Left forelimb (tissue), 1 donor: ENCODE measurements around the gene EGFR.

ENCODE experiments used
- DNase-seq: peaks from one replicate; pipeline ENCODE4 v3.0.0-alpha.2; 2018; ENCODE audit warnings: low spot score

Gene EGFR

GRCh38 chr7:55172881-55173609 is 154.2 kb downstream of the EGFR start:
- DNase-seq, result no peak

- no peak for DNase-seq
Observed at GRCh38 chr7:55173671-55174070, 154.9 kb downstream of the EGFR start.

DNA sequence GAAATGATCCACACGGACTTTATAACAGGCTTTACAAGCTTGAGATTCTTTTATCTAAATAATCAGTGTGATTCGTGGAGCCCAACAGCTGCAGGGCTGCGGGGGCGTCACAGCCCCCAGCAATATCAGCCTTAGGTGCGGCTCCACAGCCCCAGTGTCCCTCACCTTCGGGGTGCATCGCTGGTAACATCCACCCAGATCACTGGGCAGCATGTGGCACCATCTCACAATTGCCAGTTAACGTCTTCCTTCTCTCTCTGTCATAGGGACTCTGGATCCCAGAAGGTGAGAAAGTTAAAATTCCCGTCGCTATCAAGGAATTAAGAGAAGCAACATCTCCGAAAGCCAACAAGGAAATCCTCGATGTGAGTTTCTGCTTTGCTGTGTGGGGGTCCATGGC is 155.6 kb downstream of the EGFR start:
- no peak for DNase-seq

GRCh38 chr7:55174856-55175255 is 156.0 kb downstream of the EGFR start:
- DNase-seq, result no peak

DNA sequence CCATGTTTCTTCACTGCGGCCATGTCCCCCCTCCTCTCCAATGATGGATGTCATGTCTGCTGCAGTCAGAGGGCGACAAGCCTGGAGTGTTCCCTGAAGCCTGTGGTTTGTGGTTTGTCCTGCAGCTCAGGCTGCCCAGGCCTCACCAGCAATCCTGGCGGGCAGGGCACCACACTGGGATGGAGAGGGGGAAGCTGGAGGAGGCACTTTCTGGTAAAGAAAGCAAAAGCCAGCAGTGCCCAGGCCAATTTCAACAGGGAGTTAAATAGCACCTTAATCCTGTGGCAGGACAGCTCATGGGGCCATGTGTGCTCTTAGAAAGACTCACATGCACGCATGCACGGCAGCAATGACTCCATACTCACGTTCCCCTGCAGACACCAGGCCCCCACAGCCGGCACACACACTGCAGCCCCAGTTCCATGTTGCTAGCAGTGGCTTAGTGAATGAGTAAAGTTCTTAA is 158.3 kb downstream of the EGFR start:
- DNase-seq, result no peak

DNA sequence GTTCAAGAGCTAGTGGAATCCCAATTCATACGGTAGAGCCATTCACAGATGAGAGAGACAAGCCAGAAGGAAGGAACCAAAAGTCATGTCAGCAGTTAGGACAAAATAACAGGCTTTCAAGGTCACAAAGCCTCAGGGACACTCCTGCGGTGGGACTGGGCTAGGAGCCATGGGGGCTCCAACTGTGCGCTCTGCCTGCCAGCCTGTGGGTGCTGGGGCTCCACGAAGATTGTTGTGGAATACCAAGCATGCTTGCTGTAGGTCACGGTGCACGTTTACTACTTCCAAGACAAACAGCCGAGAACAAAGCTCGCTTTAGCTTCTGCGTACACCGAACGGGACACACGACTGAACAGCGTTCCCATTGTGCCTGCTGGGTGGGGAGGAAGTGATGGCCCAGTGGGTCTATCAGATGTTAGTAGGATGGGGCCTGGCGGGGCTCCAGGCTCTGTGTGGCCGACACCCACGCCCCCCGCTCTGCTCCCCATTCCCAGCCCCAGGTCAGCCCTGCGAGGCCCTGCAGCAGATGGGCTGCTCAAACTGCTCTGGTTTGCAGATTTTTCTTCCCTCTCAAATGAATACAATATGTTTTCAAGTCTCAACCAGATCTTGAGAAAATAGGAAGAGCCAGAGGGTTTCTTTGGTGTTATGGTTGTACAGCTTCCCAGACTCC is 158.9 kb downstream of the EGFR start:
- DNase-seq, result no peak

DNA sequence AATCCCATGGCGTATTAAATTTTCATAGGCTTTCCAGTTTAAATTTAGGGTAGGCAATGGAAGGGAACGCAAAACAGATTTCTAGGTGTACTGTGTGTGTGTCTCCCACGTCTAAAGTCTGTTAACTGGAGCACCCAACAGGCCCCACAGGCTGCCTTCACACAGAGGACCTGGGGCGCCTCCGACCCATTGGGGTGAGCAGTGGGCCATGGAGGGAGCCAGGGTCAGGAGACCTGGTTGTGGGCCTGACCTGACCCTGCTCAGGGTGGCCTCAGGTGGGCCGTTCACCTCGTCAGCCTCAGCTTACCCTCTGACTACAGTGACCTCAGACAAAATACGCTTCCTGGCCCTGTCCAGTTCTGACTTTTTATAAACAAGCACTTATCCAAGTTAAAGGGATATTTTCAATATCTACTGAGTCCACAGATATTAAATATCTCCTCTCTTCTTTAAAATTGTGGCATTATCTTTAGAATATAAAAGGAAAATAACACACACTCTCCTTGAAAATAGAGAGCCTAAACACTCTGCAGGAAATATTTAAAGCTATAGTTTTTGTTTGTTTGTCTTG is 159.6 kb downstream of the EGFR start:
- no peak for DNase-seq

DNA sequence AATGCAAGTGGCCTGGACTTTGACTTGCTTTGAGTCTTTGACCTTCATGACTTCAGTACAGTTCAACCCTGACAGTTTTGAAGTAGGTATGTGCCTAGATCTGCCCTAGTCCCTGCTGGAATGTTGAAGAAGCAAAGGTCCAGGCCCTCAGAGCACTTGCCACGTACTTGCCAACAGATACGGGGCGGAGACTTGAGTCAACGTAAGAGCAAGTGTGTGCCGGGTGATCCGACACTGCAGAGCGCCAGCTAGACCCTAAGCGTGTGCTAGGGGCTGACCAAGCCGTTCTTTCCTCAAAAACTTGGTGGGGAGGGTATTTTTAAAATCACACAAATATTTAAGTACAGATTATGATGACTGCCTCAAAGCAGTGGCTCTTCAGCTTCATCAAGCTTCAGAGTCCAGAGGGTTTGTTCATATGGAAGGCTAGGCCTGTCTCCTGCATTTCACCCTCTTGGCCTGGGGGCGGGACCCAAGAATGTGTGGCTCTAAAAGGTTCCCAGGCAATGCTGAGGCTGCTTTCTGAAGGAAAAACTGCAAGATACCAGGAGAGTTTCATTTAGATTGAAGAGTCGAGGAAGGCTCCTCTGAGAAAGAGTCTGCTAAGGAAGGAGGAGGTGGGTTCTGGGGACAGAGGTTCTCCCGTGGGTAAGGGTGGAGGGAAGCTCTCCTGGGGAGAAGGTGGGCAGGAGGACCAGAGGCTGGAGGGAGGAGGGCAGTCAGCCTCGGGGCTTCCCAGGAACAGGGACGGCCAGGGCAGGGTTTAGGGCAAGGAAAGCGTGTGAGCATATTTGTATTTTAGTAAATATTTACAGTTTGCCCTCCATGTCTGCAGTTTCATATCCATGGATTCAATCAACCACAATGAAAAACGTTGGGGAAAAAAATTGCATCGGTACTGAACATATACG is 160.3 kb downstream of the EGFR start:
- no peak for DNase-seq

DNA sequence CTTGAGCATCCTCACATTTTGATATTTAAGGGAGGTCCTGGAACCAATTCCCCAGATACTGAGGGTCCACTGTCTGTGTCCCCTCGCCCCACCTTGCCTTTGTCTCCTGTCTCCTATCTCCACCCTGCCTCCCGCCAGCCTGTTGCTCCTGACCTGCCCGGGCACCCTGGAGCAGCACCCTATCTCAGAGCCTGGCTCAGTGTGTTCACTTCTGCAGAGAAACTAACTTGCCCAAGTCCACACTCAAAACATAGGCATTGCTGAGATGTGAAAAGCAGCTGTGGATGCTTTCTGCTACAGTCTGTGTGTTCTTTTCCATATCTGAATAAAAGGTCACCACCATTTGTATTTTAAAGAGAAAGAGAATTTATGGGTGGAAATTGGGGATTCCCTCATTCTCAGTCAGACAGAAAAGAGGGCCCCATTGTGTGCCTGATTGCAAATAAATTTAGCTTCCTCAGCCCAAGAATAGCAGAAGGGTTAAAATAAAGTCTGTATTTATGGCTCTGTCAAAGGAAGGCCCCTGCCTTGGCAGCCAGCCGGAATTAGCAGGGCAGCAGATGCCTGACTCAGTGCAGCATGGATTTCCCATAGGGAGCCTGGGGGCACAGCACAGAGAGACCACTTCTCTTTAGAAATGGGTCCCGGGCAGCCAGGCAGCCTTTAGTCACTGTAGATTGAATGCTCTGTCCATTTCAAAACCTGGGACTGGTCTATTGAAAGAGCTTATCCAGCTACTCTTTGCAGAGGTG is 161.3 kb downstream of the EGFR start:
- DNase-seq, result no peak

- no peak for DNase-seq
Observed at GRCh38 chr7:55180963-55181542, 162.2 kb downstream of the EGFR start.

- no peak for DNase-seq
Observed at GRCh38 chr7:55181762-55182161, 162.9 kb downstream of the EGFR start.

DNA sequence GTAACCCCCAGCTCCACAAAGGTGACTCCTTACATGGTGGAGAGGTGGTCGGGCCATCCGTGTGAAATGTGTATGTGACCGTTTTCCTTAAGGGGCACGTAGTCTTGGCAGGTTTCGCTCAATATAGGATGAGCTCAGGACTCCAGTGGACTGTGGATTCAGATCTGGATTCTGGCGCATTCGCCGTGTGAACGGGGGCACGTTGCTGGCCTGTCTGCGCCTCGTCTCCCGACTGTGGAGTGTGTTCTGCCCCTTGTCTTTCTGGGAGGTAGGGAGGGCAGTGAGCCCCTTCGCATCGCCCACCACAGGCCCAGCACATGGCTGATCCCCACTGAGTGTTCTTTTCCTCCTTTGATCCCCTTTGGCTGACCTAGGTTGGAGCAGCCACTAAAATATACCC is 165.1 kb downstream of the EGFR start:
- no peak for DNase-seq

DNA sequence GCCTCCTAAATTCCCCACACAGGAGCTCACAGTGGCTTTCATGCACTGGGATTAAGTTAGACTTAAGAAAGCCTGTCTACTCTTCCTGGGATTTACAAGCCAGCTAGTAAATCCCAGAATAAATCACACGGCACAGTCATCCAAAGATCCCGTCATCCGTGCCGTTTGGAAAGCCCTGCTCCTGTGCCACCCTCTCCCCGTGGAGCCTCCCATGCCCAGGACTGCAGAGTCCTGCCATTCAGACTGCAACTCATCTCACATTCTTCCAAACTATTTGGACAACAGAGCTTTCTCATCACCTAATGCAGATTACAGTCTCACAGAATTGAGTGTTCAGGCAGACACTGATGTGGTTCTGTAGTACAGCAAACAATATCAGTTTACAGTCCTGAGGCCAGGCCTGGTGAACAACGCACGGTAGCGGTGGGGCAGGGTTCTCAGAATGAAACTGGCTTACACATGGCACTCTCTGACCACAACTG is 166.5 kb downstream of the EGFR start:
- DNase-seq, result no peak

GRCh38 chr7:55185941-55186609 is 167.3 kb downstream of the EGFR start:
- DNase-seq, result no peak

- DNase-seq, result no peak
Observed at GRCh38 chr7:55187701-55188491, 169.1 kb downstream of the EGFR start.

DNA sequence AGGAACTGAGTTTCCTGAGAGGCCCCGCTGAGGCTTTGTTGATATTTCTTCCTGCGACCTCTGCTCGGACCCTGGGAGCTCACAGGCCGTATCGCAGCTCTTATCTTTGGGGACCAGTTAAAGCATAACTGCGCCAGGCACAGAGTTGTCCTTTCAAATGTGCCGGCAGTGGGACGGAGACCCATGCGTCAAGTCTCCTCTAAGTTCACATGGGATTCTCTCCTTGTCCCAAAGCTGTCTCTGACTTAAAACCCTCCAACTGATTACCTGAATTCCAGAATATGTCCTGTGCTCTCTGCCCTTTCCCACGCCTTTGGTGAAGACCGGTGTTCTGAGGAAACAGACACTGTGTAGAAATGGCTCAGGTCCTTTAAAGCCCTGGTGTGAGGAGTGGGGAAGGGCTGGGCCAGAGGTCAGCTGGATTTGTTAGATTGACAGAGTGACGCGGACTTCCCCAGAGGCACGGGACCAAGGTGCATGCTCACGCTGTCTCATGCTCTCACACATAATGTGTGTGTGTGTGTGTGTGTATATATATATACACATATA is 169.8 kb downstream of the EGFR start:
- no peak for DNase-seq

DNA sequence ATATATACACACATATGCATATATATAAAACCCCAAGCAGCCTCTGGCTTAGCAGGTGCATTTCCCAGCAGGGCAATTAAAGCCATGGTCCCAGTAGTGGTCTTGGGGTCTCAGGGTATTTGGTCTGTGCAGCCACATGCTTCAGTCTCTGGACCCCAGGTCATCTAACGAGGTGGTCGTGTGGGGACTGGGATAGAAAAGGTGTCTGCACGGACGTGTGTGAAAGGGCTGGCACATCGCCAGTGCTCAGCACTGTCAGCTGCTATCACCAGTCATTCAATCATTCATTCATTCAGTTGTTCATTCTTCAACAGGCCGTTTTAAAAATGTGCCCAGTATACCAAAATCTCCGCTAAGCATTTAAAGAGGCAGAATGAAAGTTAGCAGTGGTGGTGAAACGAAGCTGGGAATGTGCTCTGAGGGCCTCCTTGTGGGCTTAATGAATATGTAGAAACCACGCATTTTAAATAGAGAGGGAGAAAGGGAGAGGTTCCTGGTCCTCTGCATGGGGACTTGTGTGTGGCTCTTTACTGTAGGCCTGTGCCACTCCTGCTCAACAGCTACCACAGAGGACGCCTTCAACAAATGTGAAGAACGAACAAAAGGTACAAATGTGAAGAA is 170.4 kb downstream of the EGFR start:
- DNase-seq, result no peak

DNA sequence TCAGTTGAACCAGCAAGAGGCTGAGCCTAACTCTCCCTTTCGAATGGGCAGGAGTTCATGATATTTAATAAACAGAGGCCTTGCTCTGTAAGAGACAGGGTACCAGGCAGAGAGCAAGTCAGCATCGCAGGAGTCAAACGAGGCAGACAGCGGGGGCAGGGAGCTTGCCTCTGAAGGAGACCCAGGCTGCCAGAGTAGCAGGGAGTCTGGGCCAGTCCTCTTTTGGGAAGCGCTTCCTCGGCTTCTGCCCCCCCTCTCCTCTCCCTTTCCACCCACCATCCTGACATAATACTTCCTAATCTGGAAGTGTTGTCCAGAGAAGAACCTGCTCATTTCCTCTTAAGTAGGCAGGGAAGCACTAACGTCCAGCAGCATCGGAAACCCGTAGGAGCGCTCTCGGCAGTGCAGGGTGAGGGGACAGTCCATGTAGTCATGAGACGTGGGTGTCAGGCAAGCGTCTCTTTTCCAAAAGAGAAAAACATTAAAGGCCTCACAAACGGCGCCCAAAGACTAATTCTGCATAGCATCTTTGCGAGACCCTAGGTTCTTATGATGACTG is 171.1 kb downstream of the EGFR start:
- DNase-seq, result no peak
